ENCODE results near the gene MAGOH.

The MAGOH gene

GRCh38 chr1:53256511-53257453 lies 18.5 kb upstream of the MAGOH start:
- in situ Hi-C loops (cut with HindIII; ENCODE audit: low sequenced_read_pairs), result no loop called here
- no peak for DNase-seq (ENCODE audit: low read depth)
- TF ChIP-seq, protein P1, sequence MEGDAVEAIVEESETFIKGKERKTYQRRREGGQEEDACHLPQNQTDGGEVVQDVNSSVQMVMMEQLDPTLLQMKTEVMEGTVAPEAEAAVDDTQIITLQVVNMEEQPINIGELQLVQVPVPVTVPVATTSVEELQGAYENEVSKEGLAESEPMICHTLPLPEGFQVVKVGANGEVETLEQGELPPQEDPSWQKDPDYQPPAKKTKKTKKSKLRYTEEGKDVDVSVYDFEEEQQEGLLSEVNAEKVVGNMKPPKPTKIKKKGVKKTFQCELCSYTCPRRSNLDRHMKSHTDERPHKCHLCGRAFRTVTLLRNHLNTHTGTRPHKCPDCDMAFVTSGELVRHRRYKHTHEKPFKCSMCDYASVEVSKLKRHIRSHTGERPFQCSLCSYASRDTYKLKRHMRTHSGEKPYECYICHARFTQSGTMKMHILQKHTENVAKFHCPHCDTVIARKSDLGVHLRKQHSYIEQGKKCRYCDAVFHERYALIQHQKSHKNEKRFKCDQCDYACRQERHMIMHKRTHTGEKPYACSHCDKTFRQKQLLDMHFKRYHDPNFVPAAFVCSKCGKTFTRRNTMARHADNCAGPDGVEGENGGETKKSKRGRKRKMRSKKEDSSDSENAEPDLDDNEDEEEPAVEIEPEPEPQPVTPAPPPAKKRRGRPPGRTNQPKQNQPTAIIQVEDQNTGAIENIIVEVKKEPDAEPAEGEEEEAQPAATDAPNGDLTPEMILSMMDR (IDR thresholded peaks at IDR 0.05; ENCODE audit: low read depth, low read length, missing control alignments), result no peak
- H3K4me3 ChIP-seq (ENCODE audit: low read depth, low read length), result no peak overlapping the region

GRCh38 chr1:53255031-53255430 lies 16.7 kb upstream of the MAGOH start:
- in situ Hi-C loops (cut with HindIII; ENCODE audit: low sequenced_read_pairs), result no loop called here

DNA sequence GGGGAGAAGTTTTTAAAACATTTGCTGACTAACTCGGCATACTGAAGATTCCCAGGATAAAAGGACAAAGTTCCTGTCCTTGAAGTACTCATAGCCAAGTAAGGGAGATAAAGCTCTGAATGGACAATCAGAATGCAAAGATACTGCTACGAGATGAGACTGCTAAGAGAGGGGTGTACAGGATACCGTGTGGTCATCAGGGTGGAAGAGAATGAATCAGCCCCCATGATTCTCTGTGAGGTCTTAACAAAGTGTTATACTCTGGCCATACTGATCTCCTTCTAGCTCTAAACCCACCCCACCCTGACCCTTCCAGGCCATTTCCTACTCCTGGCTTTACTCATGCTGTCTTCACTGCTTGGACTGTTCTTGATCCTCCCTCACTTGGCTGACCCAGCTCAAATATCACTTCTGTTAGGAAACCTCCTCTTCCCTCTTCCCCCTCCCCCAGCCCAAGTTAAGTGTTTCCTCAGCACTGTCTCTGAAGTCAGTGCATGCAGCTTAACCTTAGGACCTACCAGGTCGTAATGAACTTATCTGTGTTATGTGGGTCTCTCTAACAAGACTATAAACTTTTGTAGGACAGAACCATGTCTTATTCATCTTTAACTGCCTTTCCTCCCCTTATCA lies 15.8 kb upstream of the MAGOH start:
- in situ Hi-C loops (cut with HindIII; ENCODE audit: low sequenced_read_pairs), result no loop called here
- no peak overlapping the region for H3K4me3 ChIP-seq (ENCODE audit: low read depth, low read length)
- TF ChIP-seq, protein P1 (IDR thresholded peaks at IDR 0.05; ENCODE audit: low read depth, low read length, missing control alignments), result no peak
- DNase-seq (ENCODE audit: low read depth), result no peak

More at GRCh38 chr1:53255031-53255430, 16.7 kb upstream of the MAGOH start:
- H3K4me3 ChIP-seq (ENCODE audit: low read depth, low read length), result no peak overlapping the region
- TF ChIP-seq, protein P1 (IDR thresholded peaks at IDR 0.05; ENCODE audit: low read depth, low read length, missing control alignments), result no peak
- DNase-seq (ENCODE audit: low read depth), result no peak

DNA sequence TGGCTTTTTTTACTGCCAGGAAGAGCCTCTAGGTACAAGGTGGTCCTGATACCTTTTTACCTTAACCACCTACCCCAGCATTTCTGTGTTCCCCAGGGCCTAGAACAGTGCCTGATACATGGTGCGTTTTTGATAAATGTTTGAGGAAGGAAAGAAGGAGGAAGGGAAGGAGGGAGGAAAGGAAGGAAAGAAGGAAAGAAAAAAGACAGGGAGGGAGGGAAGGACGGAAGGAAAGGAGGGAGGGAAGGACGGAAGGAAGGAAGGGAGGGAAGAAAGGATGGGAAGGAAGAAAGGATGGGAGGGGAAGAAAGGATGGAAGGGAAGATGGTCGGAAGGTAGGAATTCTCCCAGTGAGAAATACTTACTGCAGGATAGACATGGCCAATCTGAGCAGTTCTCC lies 12.0 kb upstream of the MAGOH start:
- DNase-seq (ENCODE audit: low read depth), result no peak
- TF ChIP-seq, protein P1 (IDR thresholded peaks at IDR 0.05; ENCODE audit: low read depth, low read length, missing control alignments), result no peak
- in situ Hi-C loops (cut with HindIII; ENCODE audit: low sequenced_read_pairs), result no loop called here
- H3K4me3 ChIP-seq (ENCODE audit: low read depth, low read length), result no peak overlapping the region

DNA sequence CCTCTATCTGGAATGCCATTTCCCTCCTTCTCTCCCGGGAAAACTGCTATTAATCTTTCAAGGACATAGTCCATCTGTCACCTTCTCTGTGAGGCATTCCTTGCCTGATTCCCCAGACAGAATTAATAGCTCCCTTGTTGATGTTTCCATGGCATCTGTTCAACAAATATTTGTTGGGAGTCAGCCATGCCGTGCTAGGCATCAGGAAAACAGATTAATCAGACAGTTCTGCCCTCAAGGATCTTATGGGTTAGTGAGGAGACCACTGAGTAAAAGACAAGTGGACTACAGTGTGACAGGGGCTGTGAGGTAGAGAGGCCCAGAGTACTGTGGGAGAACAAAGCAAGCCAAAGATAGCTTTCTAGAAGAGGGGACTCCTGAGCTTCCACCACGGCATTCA lies 11.4 kb upstream of the MAGOH start:
- H3K4me3 ChIP-seq (ENCODE audit: low read depth, low read length), result no peak overlapping the region
- no peak for DNase-seq (ENCODE audit: low read depth)
- in situ Hi-C loops (cut with HindIII; ENCODE audit: low sequenced_read_pairs), result no loop called here
- TF ChIP-seq, protein P1 (IDR thresholded peaks at IDR 0.05; ENCODE audit: low read depth, low read length, missing control alignments), result no peak

- H3K4me3 ChIP-seq (ENCODE audit: low read depth, low read length), result no peak overlapping the region
- peak; percentile 16 for DNase-seq (ENCODE audit: low read depth)
- TF ChIP-seq, protein P1 (IDR thresholded peaks at IDR 0.05; ENCODE audit: low read depth, low read length, missing control alignments), result no peak
- in situ Hi-C loops (cut with HindIII; ENCODE audit: low sequenced_read_pairs), result no loop called here
These were observed 8.2 kb upstream of the MAGOH start for GRCh38 chr1:53246261-53247134.
